Ovary (tissue), 9 donors: Measurements from ENCODE around the gene DNHD1. TPM values are rescaled to one million over a fixed set of nuclear protein-coding genes. Genes with fewer than 3 reads are reported as not detected.

Source experiments
- DNase-seq, 5 donors: peaks; one replicate each; pipeline ENCODE4 v3.0.0-alpha.2; 2019 to 2020
- H3K27ac ChIP-seq, 2 donors: fragments of 200-600 bp; one replicate each; pipeline versions ENCODE4 v1.5.1 to v1.8.0; 2019 to 2022
- H3K27me3 ChIP-seq: fragments of 200-600 bp; one replicate; pipeline ENCODE4 v1.8.0; 2022
- H3K36me3 ChIP-seq: fragments of 200-600 bp; sonication (generic); one replicate; pipeline ENCODE4 v1.5.1; 2019
- H3K4me1 ChIP-seq: one replicate; pipeline ENCODE4 v1.8.1; 2013; ENCODE audit warnings: mild to moderate bottlenecking, moderate library complexity; ENCODE audit not compliant: insufficient read depth
- H3K4me3 ChIP-seq: fragments of 200-600 bp; sonication (generic); one replicate; pipeline ENCODE4 v1.5.1; 2017
- H3K9me3 ChIP-seq, 2 donors: fragments of 200-600 bp in 1 of 2; sonication (generic) in 1 of 2; one replicate each; pipeline versions ENCODE4 v1.5.1 to v1.8.1; 2013 to 2019; ENCODE audit warnings: mild to moderate bottlenecking in 1 of 2, moderate library complexity in 1 of 2
- EP300 ChIP-seq: sonication (generic); formaldehyde crosslinking; IDR thresholded peaks from one replicate; pipeline ENCODE4 v1.6.1; 2017; ENCODE audit warnings: antibody characterized with exemption
- POLR2A ChIP-seq: fragments of 450-650 bp; IDR thresholded peaks from one replicate; pipeline ENCODE4 v1.6.1; 2017; ENCODE audit warnings: antibody characterized with exemption, mild to moderate bottlenecking, moderate library complexity
- WGBS, 3 donors: extraction: QIAGEN DNeasy Blood & Tissue Kit in 1 of 3; methylation state at CpG; one replicate each; pipeline versions ENCODE4 v1.1.5 to v1.1.7; 2013 to 2017; 5-methylcytosine and 5-hydroxymethylcytosine counted together
- intact Hi-C, 4 donors: fragments of 100-400 bp; cut with DNase I; formaldehyde crosslinking; loops; one replicate each; pipeline versions ENCODE4 v1.11.0 to v1.15.1; 2022 to 2023
- polyA plus RNA-seq, 2 donors: library from polyadenylated mRNA; stranded (reverse); fragments of 200-250 nt in 1 of 2; fragments of 350-450 nt in 1 of 2; fragmentation: Illumina TruSeq in 1 of 2; extraction: RNeasy Lipid Tissue Mini Kit (QIAGEN cat#74804) in 1 of 2; gene quantifications; one replicate each; pipeline ENCODE4 v1.2.3, GENCODE V29; 2013 to 2014
- total RNA-seq, 7 donors: library from RNA; depleted of rRNA in 2 of 7; stranded (reverse); fragments of >200 nt in 2 of 7; fragmentation: NEBNext Ultra II Directional in 3 of 7; extraction: Animal tissue kit (Norgen Biotek cat#: 25700) in 3 of 7; gene quantifications; one replicate each; pipeline versions ENCODE4 v1.1.0 to v1.2.4, GENCODE V29; 2016 to 2023
- TF ChIP-seq, protein P1 (sequence below), 3 donors: fragments of 450-650 bp in 2 of 3; fragments of 200-600 bp in 1 of 3; IDR thresholded peaks; one replicate each; pipeline versions ENCODE4 v1.5.1 to v1.8.0; 2016 to 2022; ENCODE audit warnings: antibody characterized with exemption in 3 of 3, mild to moderate bottlenecking in 1 of 3
- donor health status: DM: no; HTN: no; CAD: no; lungs with moderate emphysema.
- donor health status: DM: no; HTN: no; CAD: no.
- donor health status: Bipolar disorder and iron deficiency.
- donor health status: DM: yes; HTN: yes; CAD: no.
- donor health status: DM: no; HTN: no; CAD: no.
- donor health status: DM: yes; HTN: yes; CAD: no.

The DNHD1 gene
- total and polyA plus RNA-seq, 9 donors = 4.0 to 27.6 (median 9.2) TPM

DNA sequence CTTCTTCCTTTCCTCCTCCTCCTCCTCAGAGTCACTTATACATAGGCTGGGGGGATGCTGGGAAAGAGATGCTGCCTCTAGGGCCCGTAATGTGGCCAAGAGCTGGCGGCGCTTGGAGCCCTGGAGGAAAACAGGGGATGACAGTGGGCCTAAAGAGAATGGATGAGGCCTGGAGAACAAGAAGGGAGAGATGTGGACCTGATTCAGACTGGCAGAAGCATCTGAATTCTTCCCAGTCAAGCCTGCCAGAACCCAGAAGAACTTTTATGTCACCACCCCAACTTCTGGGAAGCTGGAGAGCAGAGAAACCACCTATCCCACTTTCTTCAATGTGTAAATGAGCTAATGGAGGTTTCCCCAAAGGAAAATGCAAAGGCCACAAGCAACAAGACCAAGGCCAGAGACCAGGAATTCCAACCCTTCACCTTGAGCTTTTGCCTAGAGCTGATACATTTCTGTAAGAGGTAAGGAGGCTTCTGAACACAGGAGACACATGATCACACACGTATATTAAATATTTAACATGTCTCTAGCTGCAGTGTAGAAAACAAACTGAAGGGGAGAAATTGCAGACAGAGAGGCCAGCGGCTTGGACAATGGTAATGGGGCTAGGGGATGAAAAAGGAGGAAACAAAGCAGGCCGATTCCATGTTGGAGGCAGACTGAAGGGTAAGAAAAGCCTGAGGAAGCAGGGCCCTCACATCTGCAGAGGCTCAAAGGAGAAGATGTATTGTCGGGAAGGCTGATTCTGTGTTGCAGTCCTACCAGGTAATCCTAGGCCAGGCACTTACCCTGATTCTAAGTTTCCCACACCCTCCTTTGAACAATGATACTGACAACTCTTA lies 105.2 kb downstream of the DNHD1 start:
- intact Hi-C loops = loop anchor here (5.0 to 10.0 kb wide), 3 partner anchors 80 to 128 kb away; partner anchors contain the start of genes MRPL17 (in 4 of the 4) and TRIM3 (in 1 of the 4)

DNA sequence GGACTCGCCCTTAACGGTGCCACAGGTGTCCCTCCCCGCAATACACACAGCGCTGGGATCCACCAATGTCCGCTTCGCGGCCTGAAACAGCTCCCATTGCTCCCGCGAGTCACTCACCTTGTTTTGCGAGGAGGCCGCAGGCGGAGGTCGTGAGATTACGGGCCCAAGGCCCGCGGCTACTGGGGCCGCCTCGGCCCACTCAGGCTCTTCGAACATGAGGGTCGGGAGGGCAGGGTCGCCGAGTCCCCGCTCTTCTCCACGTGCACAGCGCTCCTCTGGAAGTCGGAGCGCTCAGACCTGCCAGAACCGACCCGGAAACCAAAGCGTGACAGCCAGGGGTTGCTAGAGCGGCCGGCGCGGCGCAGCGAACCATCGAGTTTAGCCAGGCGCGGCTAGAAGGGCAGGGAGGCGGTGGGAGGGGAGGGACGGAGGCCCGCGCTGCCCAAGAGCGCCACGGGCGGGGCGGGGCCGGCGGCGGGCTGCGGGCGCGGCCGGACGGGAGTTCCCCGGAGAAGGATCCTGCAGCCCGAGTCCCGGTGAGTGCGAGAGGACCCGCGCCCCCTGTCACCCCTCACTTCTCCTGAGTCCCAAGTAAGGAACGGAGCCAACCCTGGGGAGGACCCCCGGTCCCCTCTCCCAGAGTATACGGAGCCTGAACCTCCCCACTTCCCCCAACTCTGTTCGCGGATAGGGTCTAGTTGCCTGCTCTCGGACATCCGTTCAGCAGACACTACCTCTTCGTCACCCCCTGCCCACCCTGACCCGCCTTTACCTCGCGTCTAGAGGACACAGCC lies 106.4 kb downstream of the DNHD1 start, which contains the start of the genes ILK and RRP8:
Gene ILK (plus strand): TSS at position 488 of the 794 bp plus-strand sequence. CDS start 498 bp downstream, outside the sequence.
Gene RRP8 (minus strand): TSS at position 330 of the 794 bp plus-strand sequence. CDS start 114 bp downstream, at position 216.
- intact Hi-C loops = loop anchor here (5.0 to 10.0 kb wide), 3 partner anchors 79 to 129 kb away; partner anchors contain the start of genes MRPL17 (in 4 of the 4) and TRIM3 (in 1 of the 4)
- peaks cover 19% of the 10 kb centered on the region for H3K4me1 ChIP-seq

More for the DNA sequence above, 105.2 kb downstream of the DNHD1 start:
- H3K27ac ChIP-seq = no peak overlapping the region
- no peaks in the 10 kb centered on the region for H3K36me3 ChIP-seq
- peaks cover 18% of the 10 kb centered on the region for H3K4me1 ChIP-seq
- H3K9me3 ChIP-seq = no peaks in the 10 kb centered on the region
- peak overlapping the region; percentile 96 for H3K4me3 ChIP-seq
- WGBS, 3 donors = 46 to 52% (median 49%) methylated on average over 7 of the region's 7 CpGs
- TF ChIP-seq EP300 (no peak), POLR2A (no peak)
- TF ChIP-seq, protein P1, sequence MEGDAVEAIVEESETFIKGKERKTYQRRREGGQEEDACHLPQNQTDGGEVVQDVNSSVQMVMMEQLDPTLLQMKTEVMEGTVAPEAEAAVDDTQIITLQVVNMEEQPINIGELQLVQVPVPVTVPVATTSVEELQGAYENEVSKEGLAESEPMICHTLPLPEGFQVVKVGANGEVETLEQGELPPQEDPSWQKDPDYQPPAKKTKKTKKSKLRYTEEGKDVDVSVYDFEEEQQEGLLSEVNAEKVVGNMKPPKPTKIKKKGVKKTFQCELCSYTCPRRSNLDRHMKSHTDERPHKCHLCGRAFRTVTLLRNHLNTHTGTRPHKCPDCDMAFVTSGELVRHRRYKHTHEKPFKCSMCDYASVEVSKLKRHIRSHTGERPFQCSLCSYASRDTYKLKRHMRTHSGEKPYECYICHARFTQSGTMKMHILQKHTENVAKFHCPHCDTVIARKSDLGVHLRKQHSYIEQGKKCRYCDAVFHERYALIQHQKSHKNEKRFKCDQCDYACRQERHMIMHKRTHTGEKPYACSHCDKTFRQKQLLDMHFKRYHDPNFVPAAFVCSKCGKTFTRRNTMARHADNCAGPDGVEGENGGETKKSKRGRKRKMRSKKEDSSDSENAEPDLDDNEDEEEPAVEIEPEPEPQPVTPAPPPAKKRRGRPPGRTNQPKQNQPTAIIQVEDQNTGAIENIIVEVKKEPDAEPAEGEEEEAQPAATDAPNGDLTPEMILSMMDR (IDR thresholded peaks at IDR 0.05) = no peak
- DNase-seq = peak in 1 of 5 donors; percentile 5
- no peaks in the 10 kb centered on the region for H3K27me3 ChIP-seq

DNA sequence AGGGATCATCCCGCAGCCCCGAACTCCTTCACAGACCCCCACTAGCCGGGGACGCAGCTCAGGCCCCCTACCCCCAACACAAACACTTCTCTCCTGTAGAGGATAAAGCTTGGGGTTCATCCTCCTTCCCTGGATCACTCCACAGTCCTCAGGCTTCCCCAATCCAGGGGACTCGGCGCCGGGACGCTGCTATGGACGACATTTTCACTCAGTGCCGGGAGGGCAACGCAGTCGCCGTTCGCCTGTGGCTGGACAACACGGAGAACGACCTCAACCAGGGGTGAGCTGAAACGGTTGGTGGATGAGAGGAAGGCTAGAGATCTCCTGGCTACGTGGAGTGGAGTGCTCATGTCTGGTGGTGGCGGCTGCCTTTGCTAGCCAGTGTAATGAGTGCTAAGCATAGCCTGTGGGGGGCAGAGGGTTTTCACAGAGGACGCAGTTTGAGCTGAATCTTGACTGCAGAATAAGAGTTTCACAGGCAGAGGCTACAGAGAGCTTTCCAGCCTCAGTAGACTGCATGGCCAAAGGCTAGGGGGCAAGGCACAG lies 107.1 kb downstream of the DNHD1 start:
- peak overlapping the region; percentile 96 for H3K4me3 ChIP-seq
- intact Hi-C loops = loop anchor here (5.0 to 10.0 kb wide), 3 partner anchors 78 to 129 kb away; partner anchors contain the start of genes MRPL17 (in 4 of the 4) and TRIM3 (in 1 of the 4)
- no peaks in the 10 kb centered on the region for H3K36me3 ChIP-seq
- WGBS, 3 donors = 1% methylated on average over 20 of the region's 20 CpGs
- peaks cover 19% of the 10 kb centered on the region for H3K4me1 ChIP-seq
- no peaks in the 10 kb centered on the region for H3K9me3 ChIP-seq
- TF ChIP-seq, protein P1 (IDR thresholded peaks at IDR 0.05) = no peak
- TF ChIP-seq POLR2A (no peak), EP300 (no peak)
- H3K27ac ChIP-seq = peak overlapping the region; percentile 82 to 83
- DNase-seq = peak; percentile 34 to 61 (median 54)
- no peaks in the 10 kb centered on the region for H3K27me3 ChIP-seq

More for the DNA sequence above, 106.4 kb downstream of the DNHD1 start, which contains the start of the genes ILK and RRP8:
- H3K27ac ChIP-seq = peak within 1 kb of the TSS; percentile 82 to 83
- TF ChIP-seq POLR2A (peak; percentile 85), EP300 (no peak)
- TF ChIP-seq, protein P1 (IDR thresholded peaks at IDR 0.05) = peak in 2 of 3 donors; percentile 47 to 56
- H3K36me3 ChIP-seq = no peaks in the 10 kb centered on the region
- H3K9me3 ChIP-seq = no peaks in the 10 kb centered on the region
- DNase-seq = peak; percentile 88 to 93 (median 90)
- H3K27me3 ChIP-seq = no peaks in the 10 kb centered on the region
- 0% methylated on average over 66 to 72 of the region's 72 CpGs for WGBS, 3 donors
- peak within 1 kb of the TSS; percentile 96 for H3K4me3 ChIP-seq
